Endothelial cell of umbilical vein (primary cell): ENCODE measurements around the gene MAP3K12.

Experiments used
- EZH2 ChIP-seq: IDR thresholded peaks from 2 replicates; pipeline ENCODE4 v1.6.1; 2012; ENCODE audit warnings: borderline replicate concordance, low read depth, mild to moderate bottlenecking, moderate library complexity, low read length, inconsistent platforms; ENCODE audit not compliant: severe bottlenecking
- FOS ChIP-seq: IDR thresholded peaks from 2 replicates; pipeline ENCODE4 v1.6.1; 2011; ENCODE audit warnings: mild to moderate bottlenecking, low read length, moderate library complexity, borderline replicate concordance; ENCODE audit not compliant: insufficient read depth
- GATA2 ChIP-seq: IDR thresholded peaks from 2 replicates; pipeline ENCODE4 v1.7.0; 2011; ENCODE audit warnings: low read depth, mild to moderate bottlenecking, moderate library complexity, mixed read lengths, low read length; ENCODE audit not compliant: insufficient read length, insufficient read depth
- POLR2A ChIP-seq: IDR thresholded peaks from 2 replicates; pipeline ENCODE4 v1.6.1; 2012; ENCODE audit warnings: low read depth, mild to moderate bottlenecking, control low read depth, low read length
- POLR2AphosphoS5 ChIP-seq: IDR thresholded peaks from 2 replicates; pipeline ENCODE4 v1.6.1; 2012; ENCODE audit warnings: low read depth, mild to moderate bottlenecking, control low read depth, low read length, moderate library complexity; ENCODE audit not compliant: insufficient read depth
- TF ChIP-seq, protein P1 (sequence below), 2 donors: IDR thresholded peaks; 1 replicate in 1 of 2; 2 replicates in 1 of 2; pipeline ENCODE4 v1.5.1; 2011; ENCODE audit warnings: low read length in 2 of 2, mild to moderate bottlenecking in 2 of 2, moderate library complexity in 2 of 2, control low read depth in 1 of 2, inconsistent platforms in 1 of 2, low read depth in 1 of 2; ENCODE audit not compliant: insufficient read depth in 1 of 2; ENCODE audit errors: extremely low read depth in 1 of 2
- TF ChIP-seq, protein P2 (sequence below): IDR thresholded peaks from 2 replicates; pipeline ENCODE4 v1.6.1; 2011; ENCODE audit not compliant: insufficient read depth, insufficient read length

DNA sequence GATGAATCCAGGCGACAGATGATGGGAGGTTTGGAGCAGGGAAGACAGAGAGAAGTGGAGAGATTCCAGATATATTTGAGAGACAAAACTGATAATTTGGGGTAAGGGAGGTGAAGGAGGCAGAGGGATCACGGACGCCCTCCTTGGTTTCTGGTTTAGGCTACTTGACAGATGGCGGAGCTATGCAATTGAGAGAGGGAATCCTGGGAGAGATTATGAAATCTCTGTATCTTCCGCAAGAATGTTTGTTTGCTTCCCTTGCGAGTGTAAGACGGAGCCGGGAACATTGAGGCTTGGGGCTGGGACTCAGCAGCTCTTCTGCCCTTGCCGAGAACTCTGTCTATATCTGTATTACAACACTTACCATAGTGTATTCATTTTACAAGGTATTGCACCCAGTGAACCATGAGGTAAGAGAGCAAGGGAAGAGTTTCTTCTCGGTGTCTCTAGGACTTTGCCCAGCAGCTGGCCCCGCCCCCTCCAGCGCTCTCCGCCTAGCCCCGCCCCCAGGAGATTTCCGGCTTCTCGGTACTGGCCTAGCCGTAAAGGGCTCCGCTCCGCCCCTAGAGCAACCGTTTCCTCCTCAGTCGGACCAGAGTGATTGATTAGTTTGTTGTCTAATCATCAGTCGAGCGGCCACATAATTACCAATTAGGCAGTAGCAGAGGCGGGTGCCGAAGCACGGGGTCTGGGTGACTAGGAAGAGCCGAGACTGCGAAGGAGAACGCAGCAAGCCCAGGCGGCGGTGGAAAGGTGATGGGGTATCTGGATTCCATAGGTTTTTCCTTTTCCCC, 58.0 kb downstream of the MAP3K12 start, which contains the start of gene PRR13:
- TF ChIP-seq, protein P1, sequence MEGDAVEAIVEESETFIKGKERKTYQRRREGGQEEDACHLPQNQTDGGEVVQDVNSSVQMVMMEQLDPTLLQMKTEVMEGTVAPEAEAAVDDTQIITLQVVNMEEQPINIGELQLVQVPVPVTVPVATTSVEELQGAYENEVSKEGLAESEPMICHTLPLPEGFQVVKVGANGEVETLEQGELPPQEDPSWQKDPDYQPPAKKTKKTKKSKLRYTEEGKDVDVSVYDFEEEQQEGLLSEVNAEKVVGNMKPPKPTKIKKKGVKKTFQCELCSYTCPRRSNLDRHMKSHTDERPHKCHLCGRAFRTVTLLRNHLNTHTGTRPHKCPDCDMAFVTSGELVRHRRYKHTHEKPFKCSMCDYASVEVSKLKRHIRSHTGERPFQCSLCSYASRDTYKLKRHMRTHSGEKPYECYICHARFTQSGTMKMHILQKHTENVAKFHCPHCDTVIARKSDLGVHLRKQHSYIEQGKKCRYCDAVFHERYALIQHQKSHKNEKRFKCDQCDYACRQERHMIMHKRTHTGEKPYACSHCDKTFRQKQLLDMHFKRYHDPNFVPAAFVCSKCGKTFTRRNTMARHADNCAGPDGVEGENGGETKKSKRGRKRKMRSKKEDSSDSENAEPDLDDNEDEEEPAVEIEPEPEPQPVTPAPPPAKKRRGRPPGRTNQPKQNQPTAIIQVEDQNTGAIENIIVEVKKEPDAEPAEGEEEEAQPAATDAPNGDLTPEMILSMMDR (IDR thresholded peaks at IDR 0.05; ENCODE audit: extremely low read depth in 1 of 2, insufficient read depth in 1 of 2, low read depth in 1 of 2, low read length in 2 of 2), result no peak
- TF ChIP-seq EZH2 (no peak), POLR2AphosphoS5 (peak; percentile 79), POLR2A (peak; percentile 94), GATA2 (no peak), FOS (no peak)
- TF ChIP-seq, protein P2, sequence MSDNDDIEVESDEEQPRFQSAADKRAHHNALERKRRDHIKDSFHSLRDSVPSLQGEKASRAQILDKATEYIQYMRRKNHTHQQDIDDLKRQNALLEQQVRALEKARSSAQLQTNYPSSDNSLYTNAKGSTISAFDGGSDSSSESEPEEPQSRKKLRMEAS, result no peak
